CD4-positive, alpha-beta T cell treated with Interleukin-10 for 1 hour (primary cell): Measurements from ENCODE around the gene ANAPC1.
"Not testable (repeated sequence)": the region's sequence is repeated elsewhere in the genome, so short reads cannot be mapped to it uniquely, and the experiment has no call there.

Source experiments
- DNase-seq: peaks from one replicate; pipeline ENCODE4 v3.0.0-alpha.2; 2020

The ANAPC1 gene

DNA sequence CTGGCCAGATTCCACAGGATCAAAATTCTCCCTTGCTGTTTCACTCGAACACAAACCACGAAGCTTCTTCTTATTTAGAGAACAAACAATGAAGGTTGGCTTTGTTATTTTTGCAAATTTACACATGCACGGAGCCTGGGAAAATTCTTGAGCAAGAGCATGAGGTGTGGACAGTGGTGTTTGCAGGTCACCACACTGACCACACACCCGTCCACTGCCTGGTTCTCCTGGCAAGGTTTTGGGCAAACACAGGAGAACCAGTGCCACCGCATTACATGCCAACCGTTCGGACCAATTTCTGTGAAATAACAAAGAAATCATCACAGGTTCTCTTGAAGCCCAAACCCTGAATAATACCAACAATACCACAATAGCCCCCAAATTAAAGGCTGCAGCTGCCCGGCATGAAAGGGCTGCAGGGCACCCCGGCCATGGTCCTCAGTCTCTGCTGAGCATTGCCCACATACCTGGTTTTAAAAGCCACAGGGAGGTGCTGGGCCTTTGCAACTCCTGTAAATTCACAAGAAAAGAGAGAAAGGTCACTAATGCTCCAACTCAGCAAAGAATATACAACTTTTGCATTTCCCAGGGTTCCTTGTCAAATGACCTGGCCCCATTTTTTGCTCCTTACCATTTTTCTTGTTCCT lies 154.1 kb downstream of the ANAPC1 start:
- DNase-seq, result not testable (repeated sequence)

DNA sequence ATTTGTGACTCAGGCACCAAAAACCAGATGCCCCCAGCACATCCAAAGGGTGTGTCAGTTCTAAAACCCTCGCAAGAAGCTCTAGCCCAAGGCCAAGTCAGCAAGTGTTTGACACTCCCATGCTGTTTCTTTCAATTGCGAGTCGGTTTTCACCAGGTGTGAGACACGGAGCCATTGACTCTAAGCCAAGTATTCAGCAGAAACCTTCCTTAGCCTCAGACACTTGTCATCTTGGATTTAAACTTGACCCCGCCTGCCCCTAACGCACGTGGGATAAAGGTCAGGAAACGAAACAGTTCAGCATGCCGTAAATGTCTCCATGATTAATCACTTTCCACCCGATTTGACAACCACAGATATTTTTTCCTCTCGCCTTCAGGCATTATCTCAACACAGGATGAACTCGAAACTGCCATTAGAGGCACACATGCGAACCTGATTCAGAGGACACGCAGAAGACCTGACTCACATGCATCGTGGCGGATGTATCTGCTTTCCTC lies 156.3 kb downstream of the ANAPC1 start:
- DNase-seq, result not testable (repeated sequence)

DNA sequence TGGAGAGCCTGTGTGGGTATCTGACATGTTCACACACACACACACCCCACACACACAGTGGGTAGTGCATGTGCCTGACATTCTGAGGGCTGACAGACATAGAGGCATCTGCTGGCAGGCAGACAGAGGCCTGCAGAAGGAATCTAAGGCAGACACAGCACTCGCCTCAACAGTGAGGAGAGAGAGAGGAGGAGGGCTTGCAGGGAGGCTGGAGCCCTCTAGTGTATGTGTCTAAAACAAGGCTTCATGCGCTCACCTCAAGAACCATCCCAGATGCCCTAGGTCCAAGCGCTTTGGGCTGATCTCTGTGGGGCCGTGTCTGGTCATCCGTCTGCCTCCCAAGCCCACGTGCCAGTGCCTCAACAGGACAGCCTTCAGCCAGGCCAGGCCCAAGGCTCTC lies 158.3 kb downstream of the ANAPC1 start:
- DNase-seq, result not testable (repeated sequence)

DNA sequence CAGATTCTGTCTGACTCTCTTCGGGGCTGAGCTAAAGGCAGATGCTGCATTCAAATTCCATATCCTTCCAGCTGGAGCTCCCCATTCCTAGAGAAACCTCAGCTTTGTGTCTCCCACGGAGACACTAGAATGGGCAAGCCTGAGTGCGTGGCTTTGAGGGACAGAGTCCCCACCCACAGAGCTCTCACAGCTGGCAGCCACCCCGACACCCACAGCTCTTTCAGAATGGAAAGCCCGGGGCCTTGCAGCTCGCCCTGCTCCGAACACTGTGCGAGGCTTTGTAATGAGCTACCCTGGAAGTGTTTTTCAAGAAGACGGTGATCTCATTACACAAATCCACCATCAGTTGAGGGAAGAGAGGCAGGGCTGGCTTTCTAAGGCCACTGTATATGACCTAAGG lies 164.4 kb downstream of the ANAPC1 start:
- DNase-seq, result not testable (repeated sequence)
